NB4 (cell line): ENCODE measurements around the gene CCDC178.

Experiments
- DNase-seq: peaks from one replicate; pipeline ENCODE4 v3.0.0; 2010; ENCODE audit warnings: low read depth
- H3K4me3 ChIP-seq: one replicate; pipeline ENCODE4 v1.5.1; 2011; ENCODE audit warnings: mild to moderate bottlenecking, low read depth, low read length, moderate library complexity
- CTCF ChIP-seq: IDR thresholded peaks from one replicate; pipeline ENCODE4 v1.5.1; 2012; ENCODE audit warnings: low read depth, low read length
- MAX ChIP-seq: IDR thresholded peaks from 2 replicates; pipeline ENCODE4 v1.6.1; 2011; ENCODE audit warnings: low read depth, low read length
- MYC ChIP-seq: IDR thresholded peaks from 2 replicates; pipeline ENCODE4 v1.6.1; 2011; ENCODE audit warnings: low read depth, low read length
- POLR2A ChIP-seq: IDR thresholded peaks from 2 replicates; pipeline ENCODE4 v1.6.1; 2011; ENCODE audit warnings: mild to moderate bottlenecking; ENCODE audit not compliant: insufficient read length; ENCODE audit errors: extremely low read depth

Gene CCDC178

GRCh38 chr18:32891130-32891529 lies 549.4 kb downstream of the CCDC178 start:
- DNase-seq: no peak
- H3K4me3 ChIP-seq: no peak overlapping the region
- TF ChIP-seq MYC: no peak
- no peak for TF ChIP-seq MAX
- no peak for TF ChIP-seq POLR2A
- no peak for TF ChIP-seq CTCF

- no peak for TF ChIP-seq POLR2A
- TF ChIP-seq MYC: no peak
- no peak for TF ChIP-seq CTCF
- no peak for TF ChIP-seq MAX
- H3K4me3 ChIP-seq: no peak overlapping the region
- no peak for DNase-seq
Measured at GRCh38 chr18:32889615-32890593, 550.6 kb downstream of the CCDC178 start.

GRCh38 chr18:32888306-32888705 lies 552.2 kb downstream of the CCDC178 start:
- no peak for TF ChIP-seq POLR2A
- TF ChIP-seq MYC: no peak
- no peak for TF ChIP-seq CTCF
- TF ChIP-seq MAX: no peak
- no peak for DNase-seq
- no peak overlapping the region for H3K4me3 ChIP-seq
